Measurements from ENCODE around the gene ATP6V0C. TPM values are rescaled to one million over a fixed set of nuclear protein-coding genes. Genes with fewer than 3 reads are reported as not detected.
"Not testable (repeated sequence)": the region's sequence is repeated elsewhere in the genome, so short reads cannot be mapped to it uniquely, and the experiment has no call there.

ATP6V0C gene
- total RNA-seq, 5 donors from 2014 or later (not counting 1 experiment from before 2014, with no cell fraction given), result 122 to 161 (median 128) TPM

DNA sequence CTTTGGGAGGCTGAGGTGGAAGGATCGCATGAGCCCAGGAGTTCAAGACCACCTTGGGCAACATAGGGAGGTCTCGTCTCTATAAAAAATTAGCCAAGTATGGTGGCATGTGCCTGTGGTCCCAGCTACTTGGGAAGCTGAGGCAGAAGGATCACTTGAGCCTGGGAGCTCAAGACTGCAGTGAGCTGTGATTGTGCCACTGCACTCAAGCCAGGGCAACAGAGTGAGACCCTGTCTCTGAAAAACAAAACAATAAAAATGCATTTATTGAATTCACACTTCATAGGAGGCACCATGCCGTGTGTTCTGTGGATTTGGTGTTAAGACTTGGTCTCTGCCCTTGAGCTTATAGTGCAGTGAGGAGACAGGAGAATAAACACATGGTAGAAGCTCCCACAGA lies 36.4 kb upstream of the ATP6V0C start:
- POLR2A ChIA-PET, result interaction anchor here in 1 of 2 donors (0.6 kb wide), 1 partner anchor 44 kb away, joined by 3 read pairs; no protein-coding TSS in a partner anchor

DNA sequence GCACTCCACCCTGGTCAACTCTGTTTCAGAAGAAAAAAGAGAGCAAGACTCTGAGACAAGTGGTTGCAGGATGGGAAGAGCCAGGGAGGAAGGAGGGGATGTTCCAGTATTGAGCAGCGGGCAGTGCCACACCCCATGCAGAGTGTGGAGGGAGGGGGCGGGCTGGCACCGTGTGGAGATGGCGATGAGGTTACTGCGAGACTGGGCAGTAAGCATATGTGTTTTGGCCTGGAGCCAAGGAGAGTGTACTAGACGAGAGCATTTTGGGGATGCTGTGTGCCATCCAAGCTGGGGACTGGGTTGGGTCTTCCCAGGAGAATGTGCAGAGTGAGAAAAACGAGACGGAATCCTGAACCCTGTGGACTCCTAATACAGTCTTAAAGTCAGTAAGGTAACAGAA lies 35.5 kb upstream of the ATP6V0C start:
- DNase-seq (no peak), ATAC-seq (replicated peaks in 1 of 4) (no peak)
- no peak overlapping the region for H3K4me3 Mint-ChIP-seq
- no peak overlapping the region for H3K27ac Mint-ChIP-seq
- CTCF ChIA-PET, result interaction anchor here in 1 of 2 donors (0.6 kb wide), 1 partner anchor 8 kb away, joined by 3 read pairs; no protein-coding TSS in a partner anchor
- peaks cover 0 to under 1% of the 10 kb centered on the region in 2 donors for H3K27me3 Mint-ChIP-seq
- Histone ChIP-seq H3K4me1 (ENCODE audit: control insufficient read depth in 1 of 2, extremely low read depth in 1 of 2, insufficient read depth in 2 of 2, low read length in 2 of 2) (peaks cover 0 to 18% of the 10 kb centered on the region in 2 experiments), H3K36me3 (ENCODE audit: control insufficient read depth in 2 of 2, extremely low read depth in 1 of 2, insufficient read depth in 1 of 2, low read length in 1 of 2) (no peaks in the 10 kb centered on the region), H3K27ac (ENCODE audit: low read length) (no peak overlapping the region), H3K4me3 (ENCODE audit: control insufficient read depth in 1 of 2, extremely low read depth in 1 of 2, low read length in 1 of 2) (no peak overlapping the region), H3K9me3 (no peaks in the 10 kb centered on the region), H3K27me3 (replicated peaks in 1 of 2; ENCODE audit: control insufficient read depth in 2 of 2, extremely low read depth in 1 of 2, insufficient read depth in 2 of 2, low read length in 1 of 2) (peaks cover 0 to 5% of the 10 kb centered on the region in 2 experiments)
- no peaks in the 10 kb centered on the region for H3K36me3 Mint-ChIP-seq
- 89% methylated on average over 8 of the region's 8 CpGs for WGBS (ENCODE audit: insufficient coverage)
- H3K4me1 Mint-ChIP-seq, result peaks cover 13 to 23% (median 17%) of the 10 kb centered on the region in 3 donors
- H3K9me3 Mint-ChIP-seq, result no peaks in the 10 kb centered on the region
- POLR2A ChIA-PET, result no interaction called here

More for the DNA sequence above, 36.4 kb upstream of the ATP6V0C start:
- H3K27me3 Mint-ChIP-seq, result peaks cover 0 to 9% of the 10 kb centered on the region in 2 donors
- peaks cover 0 to 24% of the 10 kb centered on the region in 2 experiments for H3K4me1 ChIP-seq (ENCODE audit: control insufficient read depth in 1 of 2, extremely low read depth in 1 of 2, insufficient read depth in 2 of 2, low read length in 2 of 2)
- ATAC-seq (replicated peaks in 1 of 4), result no peak
- no peak overlapping the region for H3K27ac ChIP-seq (ENCODE audit: low read length)
- H3K36me3 Mint-ChIP-seq, result no peaks in the 10 kb centered on the region
- H3K4me3 ChIP-seq (ENCODE audit: control insufficient read depth in 1 of 2, extremely low read depth in 1 of 2, low read length in 1 of 2), result no peak overlapping the region
- H3K27ac Mint-ChIP-seq, result no peak overlapping the region
- WGBS (ENCODE audit: insufficient coverage), result 100% methylated on average over 2 of the region's 3 CpGs
- H3K27me3 ChIP-seq (replicated peaks in 1 of 2; ENCODE audit: control insufficient read depth in 2 of 2, extremely low read depth in 1 of 2, insufficient read depth in 2 of 2, low read length in 1 of 2), result peaks cover 0 to 14% of the 10 kb centered on the region in 2 experiments
- no peaks in the 10 kb centered on the region for H3K36me3 ChIP-seq (ENCODE audit: control insufficient read depth in 2 of 2, extremely low read depth in 1 of 2, insufficient read depth in 1 of 2, low read length in 1 of 2)
- H3K4me3 Mint-ChIP-seq, result no peak overlapping the region
- H3K9me3 ChIP-seq, result no peaks in the 10 kb centered on the region
- DNase-seq, result no peak
- peaks cover 18 to 22% (median 22%) of the 10 kb centered on the region in 3 donors for H3K4me1 Mint-ChIP-seq
- no peaks in the 10 kb centered on the region for H3K9me3 Mint-ChIP-seq
- CTCF ChIA-PET, result interaction anchor here in 1 of 2 donors (0.6 kb wide), 1 partner anchor 30 kb away, joined by 3 read pairs; no protein-coding TSS in a partner anchor

DNA sequence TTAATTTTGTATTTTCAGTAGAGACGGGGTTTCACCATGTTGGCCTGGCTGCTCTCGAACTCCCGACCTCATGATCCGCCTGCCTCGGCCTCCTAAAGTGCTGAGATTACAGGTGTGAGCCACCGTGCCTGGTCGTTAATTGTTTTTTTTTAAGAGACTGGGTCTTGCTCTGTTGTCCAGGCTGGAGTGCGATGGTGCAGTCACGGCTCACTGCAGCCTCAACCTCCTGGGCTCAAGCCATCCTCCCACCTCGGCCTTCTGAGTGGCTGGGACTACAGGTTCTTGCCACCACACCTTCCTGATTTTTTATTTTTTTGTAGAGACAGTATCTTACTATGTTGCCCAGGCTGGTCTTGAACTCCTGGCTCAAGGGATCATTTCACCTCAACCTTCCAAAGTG lies 33.8 kb upstream of the ATP6V0C start:
- H3K9me3 Mint-ChIP-seq; H3K27ac Mint-ChIP-seq; H3K4me3 ChIP-seq (ENCODE audit: control insufficient read depth in 1 of 2, extremely low read depth in 1 of 2, low read length in 1 of 2); H3K36me3 ChIP-seq (ENCODE audit: control insufficient read depth in 2 of 2, extremely low read depth in 1 of 2, insufficient read depth in 1 of 2, low read length in 1 of 2); H3K27me3 Mint-ChIP-seq; H3K36me3 Mint-ChIP-seq; H3K4me3 Mint-ChIP-seq; DNase-seq; ATAC-seq (replicated peaks in 1 of 4); POLR2A ChIA-PET; H3K27ac ChIP-seq (ENCODE audit: low read length); H3K27me3 ChIP-seq (replicated peaks in 1 of 2; ENCODE audit: control insufficient read depth in 2 of 2, extremely low read depth in 1 of 2, insufficient read depth in 2 of 2, low read length in 1 of 2); H3K9me3 ChIP-seq: not testable (repeated sequence)
- peaks cover 12 to 22% (median 16%) of the 10 kb centered on the region in 3 donors for H3K4me1 Mint-ChIP-seq
- H3K4me1 ChIP-seq (ENCODE audit: control insufficient read depth in 1 of 2, extremely low read depth in 1 of 2, insufficient read depth in 2 of 2, low read length in 2 of 2), result peaks cover 0 to 12% of the 10 kb centered on the region in 2 experiments
- 91% methylated on average over 9 of the region's 10 CpGs for WGBS (ENCODE audit: insufficient coverage)
- CTCF ChIA-PET, result interaction anchor here in 1 of 2 donors (1.0 kb wide), 1 partner anchor 20 kb away, joined by 3 read pairs; the partner anchor contains the start of gene TEDC2

DNA sequence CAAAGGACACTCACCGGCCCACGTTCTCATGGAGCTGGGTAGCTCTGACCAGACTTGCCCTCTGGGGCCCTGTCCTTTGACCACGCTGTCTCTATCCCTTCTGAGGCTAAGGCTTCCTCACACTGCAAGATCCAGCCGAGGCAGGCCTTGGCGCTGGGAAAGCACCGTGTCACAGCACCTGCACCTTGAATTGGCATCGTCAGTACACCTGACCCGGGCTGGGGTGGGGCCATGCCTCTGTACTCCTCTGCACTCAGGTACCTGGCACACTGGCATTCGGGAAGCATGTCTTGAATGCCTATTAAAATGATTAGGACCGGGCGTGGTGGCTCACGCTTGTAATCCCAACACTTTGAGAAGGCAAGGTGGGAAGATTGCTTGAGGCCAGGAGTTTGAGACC lies 32.8 kb upstream of the ATP6V0C start:
- DNase-seq, result no peak
- no peaks in the 10 kb centered on the region for H3K36me3 Mint-ChIP-seq
- no peaks in the 10 kb centered on the region for H3K27me3 Mint-ChIP-seq
- H3K36me3 ChIP-seq (ENCODE audit: control insufficient read depth in 2 of 2, extremely low read depth in 1 of 2, insufficient read depth in 1 of 2, low read length in 1 of 2), result no peaks in the 10 kb centered on the region
- WGBS (ENCODE audit: insufficient coverage), result 92% methylated on average over 8 of the region's 12 CpGs
- peaks cover 13 to 21% (median 16%) of the 10 kb centered on the region in 3 donors for H3K4me1 Mint-ChIP-seq
- no peaks in the 10 kb centered on the region for H3K9me3 ChIP-seq
- no peak for ATAC-seq (replicated peaks in 1 of 4)
- no peak overlapping the region for H3K27ac Mint-ChIP-seq
- ChIA-PET CTCF (interaction anchor here in 1 of 2 donors (1.0 kb wide), 1 partner anchor 21 kb away, joined by 3 read pairs; the partner anchor contains the start of gene TEDC2), POLR2A (no interaction called here)
- H3K27me3 ChIP-seq (replicated peaks in 1 of 2; ENCODE audit: control insufficient read depth in 2 of 2, extremely low read depth in 1 of 2, insufficient read depth in 2 of 2, low read length in 1 of 2), result no peaks in the 10 kb centered on the region
- no peaks in the 10 kb centered on the region for H3K9me3 Mint-ChIP-seq
- H3K4me1 ChIP-seq (ENCODE audit: control insufficient read depth in 1 of 2, extremely low read depth in 1 of 2, insufficient read depth in 2 of 2, low read length in 2 of 2), result peaks cover 0 to 7% of the 10 kb centered on the region in 2 experiments
- H3K4me3 Mint-ChIP-seq, result no peak overlapping the region
- no peak overlapping the region for H3K4me3 ChIP-seq (ENCODE audit: control insufficient read depth in 1 of 2, extremely low read depth in 1 of 2, low read length in 1 of 2)
- no peak overlapping the region for H3K27ac ChIP-seq (ENCODE audit: low read length)

DNA sequence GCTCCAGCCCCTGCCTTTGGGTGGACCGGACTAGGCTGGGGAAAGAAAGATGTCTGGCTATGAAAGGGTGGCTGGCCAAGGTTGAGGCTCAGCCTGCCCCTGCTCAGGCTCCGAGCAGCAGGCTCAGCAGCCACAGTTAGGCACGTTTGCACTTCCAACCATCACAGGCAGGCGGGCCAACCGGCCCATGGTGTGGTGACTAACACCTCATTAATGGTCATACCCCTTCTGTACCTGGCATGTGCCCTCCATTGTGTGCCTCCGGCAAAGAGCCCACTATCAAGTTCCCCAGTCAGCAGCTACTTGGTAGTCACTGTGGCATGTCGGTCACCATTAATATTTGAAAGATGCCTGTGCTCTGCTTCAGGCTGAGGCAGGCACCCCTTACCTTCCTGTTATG lies 32.1 kb upstream of the ATP6V0C start:
- no peaks in the 10 kb centered on the region for H3K27me3 Mint-ChIP-seq
- Histone ChIP-seq H3K36me3 (ENCODE audit: control insufficient read depth in 2 of 2, extremely low read depth in 1 of 2, insufficient read depth in 1 of 2, low read length in 1 of 2) (no peaks in the 10 kb centered on the region), H3K4me3 (ENCODE audit: control insufficient read depth in 1 of 2, extremely low read depth in 1 of 2, low read length in 1 of 2) (no peak overlapping the region), H3K27ac (ENCODE audit: low read length) (no peak overlapping the region), H3K4me1 (ENCODE audit: control insufficient read depth in 1 of 2, extremely low read depth in 1 of 2, insufficient read depth in 2 of 2, low read length in 2 of 2) (peaks cover 0 to 8% of the 10 kb centered on the region in 2 experiments), H3K27me3 (replicated peaks in 1 of 2; ENCODE audit: control insufficient read depth in 2 of 2, extremely low read depth in 1 of 2, insufficient read depth in 2 of 2, low read length in 1 of 2) (no peaks in the 10 kb centered on the region), H3K9me3 (no peaks in the 10 kb centered on the region)
- H3K36me3 Mint-ChIP-seq, result no peaks in the 10 kb centered on the region
- ChIA-PET POLR2A (no interaction called here), CTCF (no interaction called here)
- no peak overlapping the region for H3K27ac Mint-ChIP-seq
- no peaks in the 10 kb centered on the region for H3K9me3 Mint-ChIP-seq
- WGBS (ENCODE audit: insufficient coverage), result 90% methylated on average over 6 of the region's 7 CpGs
- H3K4me1 Mint-ChIP-seq, result peaks cover 9 to 15% (median 11%) of the 10 kb centered on the region in 3 donors
- H3K4me3 Mint-ChIP-seq, result no peak overlapping the region
- ATAC-seq (replicated peaks in 1 of 4), result no peak
- no peak for DNase-seq

DNA sequence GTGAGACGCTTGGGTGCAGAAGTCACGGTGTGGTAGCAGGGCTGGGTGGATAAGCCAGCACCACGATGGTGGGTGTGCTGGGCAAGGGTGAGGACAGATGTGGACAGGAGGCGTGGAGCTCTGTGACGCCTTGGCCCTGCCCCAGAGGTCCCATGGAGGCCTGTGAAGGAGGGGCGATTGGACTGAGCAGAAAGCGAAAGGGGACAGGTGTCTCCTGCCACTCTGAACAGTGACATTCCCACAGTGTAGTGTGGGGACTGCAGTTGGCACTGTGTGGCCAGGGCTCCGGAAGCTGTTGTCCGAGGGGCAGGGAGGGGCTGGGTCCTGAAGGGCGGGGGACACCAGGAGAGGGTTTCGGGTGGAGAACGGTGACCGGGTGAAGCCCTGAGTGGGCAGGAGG lies 31.5 kb upstream of the ATP6V0C start:
- Histone ChIP-seq H3K27ac (ENCODE audit: low read length) (no peak overlapping the region), H3K27me3 (replicated peaks in 1 of 2; ENCODE audit: control insufficient read depth in 2 of 2, extremely low read depth in 1 of 2, insufficient read depth in 2 of 2, low read length in 1 of 2) (no peaks in the 10 kb centered on the region), H3K4me3 (ENCODE audit: control insufficient read depth in 1 of 2, extremely low read depth in 1 of 2, low read length in 1 of 2) (no peak overlapping the region), H3K9me3 (no peaks in the 10 kb centered on the region), H3K4me1 (ENCODE audit: control insufficient read depth in 1 of 2, extremely low read depth in 1 of 2, insufficient read depth in 2 of 2, low read length in 2 of 2) (peaks cover 4 to 13% of the 10 kb centered on the region in 2 experiments), H3K36me3 (ENCODE audit: control insufficient read depth in 2 of 2, extremely low read depth in 1 of 2, insufficient read depth in 1 of 2, low read length in 1 of 2) (no peaks in the 10 kb centered on the region)
- WGBS (ENCODE audit: insufficient coverage), result 89% methylated on average over 11 of the region's 13 CpGs
- no peak for ATAC-seq (replicated peaks in 1 of 4)
- no peaks in the 10 kb centered on the region for H3K27me3 Mint-ChIP-seq
- H3K4me3 Mint-ChIP-seq, result no peak overlapping the region
- H3K4me1 Mint-ChIP-seq, result peaks cover 12 to 16% (median 15%) of the 10 kb centered on the region in 3 donors
- no peak for DNase-seq
- H3K9me3 Mint-ChIP-seq, result no peaks in the 10 kb centered on the region
- no peaks in the 10 kb centered on the region for H3K36me3 Mint-ChIP-seq
- no peak overlapping the region for H3K27ac Mint-ChIP-seq
- CTCF ChIA-PET, result no interaction called here
- POLR2A ChIA-PET, result no interaction called here

Data from T-cell (primary cell).